MM.1S (cell line): Measurements from ENCODE around the gene SUPT7L.

Experiments
- DNase-seq: peaks from one replicate; pipeline ENCODE4 v3.0.0-alpha.2; 2015
- H2AFZ ChIP-seq: fragments of 300-600 bp; sonication (generic); 2 replicates; pipeline ENCODE4 v1.6.0; 2016; ENCODE audit warnings: antibody characterized with exemption, low read length
- H3F3A ChIP-seq: fragments of 300-600 bp; sonication (generic); 2 replicates; pipeline ENCODE4 v1.6.1; 2016; ENCODE audit warnings: mild to moderate bottlenecking, antibody characterized with exemption, low read length, moderate library complexity, mixed read lengths; ENCODE audit not compliant: insufficient read depth
- H3K27ac ChIP-seq: fragments of 300-600 bp; sonication (generic); 2 replicates; pipeline ENCODE4 v1.5.1; 2016; ENCODE audit warnings: mild to moderate bottlenecking, low read length
- H3K27me3 ChIP-seq: fragments of 300-600 bp; sonication (generic); replicated peaks from 2 replicates; pipeline ENCODE4 v1.6.0; 2016; ENCODE audit warnings: low read length; ENCODE audit not compliant: insufficient read depth
- H3K36me3 ChIP-seq: fragments of 300-600 bp; sonication (generic); replicated peaks from 2 replicates; pipeline ENCODE4 v1.6.1; 2016; ENCODE audit warnings: mild to moderate bottlenecking, low read length, mixed read lengths; ENCODE audit not compliant: insufficient read depth
- H3K4me1 ChIP-seq: fragments of 300-600 bp; sonication (generic); 2 replicates; pipeline ENCODE4 v1.6.1; 2016; ENCODE audit warnings: low read length, mixed read lengths
- H3K4me2 ChIP-seq: fragments of 300-600 bp; sonication (generic); 2 replicates; pipeline ENCODE4 v1.6.0; 2016; ENCODE audit warnings: low read depth, low read length
- H3K4me3 ChIP-seq: fragments of 300-600 bp; sonication (generic); 2 replicates; pipeline ENCODE4 v1.5.1; 2016; ENCODE audit warnings: low read length, mixed read lengths
- H3K79me2 ChIP-seq: fragments of 300-600 bp; sonication (generic); 2 replicates; pipeline ENCODE4 v1.6.1; 2016; ENCODE audit warnings: mixed run types, low read length, mixed read lengths
- H3K9ac ChIP-seq: fragments of 300-600 bp; sonication (generic); 2 replicates; pipeline ENCODE4 v1.6.1; 2016; ENCODE audit warnings: low read length, mixed read lengths
- H3K9me2 ChIP-seq: fragments of 300-600 bp; sonication (generic); replicated peaks from 2 replicates; pipeline ENCODE4 v1.6.1; 2016; ENCODE audit warnings: mild to moderate bottlenecking, low read length, mixed read lengths; ENCODE audit not compliant: insufficient read depth
- H3K9me3 ChIP-seq: fragments of 300-600 bp; sonication (generic); replicated peaks from 2 replicates; pipeline ENCODE4 v1.6.1; 2016; ENCODE audit warnings: mild to moderate bottlenecking, low read length, mixed read lengths; ENCODE audit not compliant: insufficient read depth
- H4K20me1 ChIP-seq: fragments of 300-600 bp; sonication (generic); 2 replicates; pipeline ENCODE4 v1.6.1; 2016; ENCODE audit warnings: mild to moderate bottlenecking, low read length, moderate library complexity, mixed read lengths; ENCODE audit not compliant: insufficient read depth
- EZH2 ChIP-seq: fragments of 300-600 bp; sonication (generic); optimal IDR thresholded peaks from 2 replicates; pipeline ENCODE3; 2017; ENCODE audit warnings: low read depth, mild to moderate bottlenecking, antibody characterized with exemption, low read length, mixed read lengths
- EZH2phosphoT487 ChIP-seq: fragments of 300-600 bp; sonication (generic); IDR thresholded peaks from 2 replicates; pipeline ENCODE4 v1.6.1; 2018; ENCODE audit warnings: antibody characterized with exemption, low read length
- TF ChIP-seq, protein P1 (sequence below): fragments of 300-600 bp; sonication (generic); IDR thresholded peaks from 2 replicates; pipeline ENCODE4 v1.5.1; 2016; ENCODE audit warnings: antibody characterized with exemption, low read length, mixed read lengths

SUPT7L gene

DNA sequence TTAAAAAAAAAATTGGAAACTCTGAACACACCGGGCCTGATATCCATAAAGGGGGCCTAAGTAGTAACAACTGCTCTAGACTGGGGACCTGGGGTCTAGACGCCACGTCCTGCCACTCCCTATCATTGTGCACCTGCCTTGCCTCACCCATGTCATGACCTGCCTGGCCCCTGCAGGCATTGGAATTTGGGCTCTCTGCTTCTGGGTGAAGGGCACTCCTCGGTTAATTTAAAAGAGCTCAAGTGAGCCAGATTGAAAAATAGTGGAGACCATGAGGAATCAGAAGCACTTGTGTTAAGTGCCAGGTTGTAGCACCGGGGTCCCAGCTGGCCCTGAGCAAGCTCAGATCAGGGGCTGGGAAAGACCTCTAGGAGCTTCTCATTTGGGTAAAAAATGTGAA, 48.4 kb upstream of the SUPT7L start:
- Histone ChIP-seq H3K4me3 (no peak overlapping the region), H4K20me1 (no peaks in the 10 kb centered on the region), H3K36me3 (no peaks in the 10 kb centered on the region), H3K9me3 (no peaks in the 10 kb centered on the region), H3F3A (peaks cover 7% of the 10 kb centered on the region; the same call in 1 of the 2 replicates), H3K27ac (no peak overlapping the region), H3K9ac (no peak overlapping the region), H3K27me3 (no peaks in the 10 kb centered on the region), H2AFZ (no peak overlapping the region), H3K9me2 (no peaks in the 10 kb centered on the region), H3K4me2 (no peak overlapping the region), H3K79me2 (no peaks in the 10 kb centered on the region), H3K4me1 (peaks cover 12% of the 10 kb centered on the region)
- TF ChIP-seq EZH2 (no peak), EZH2phosphoT487 (no peak)
- TF ChIP-seq, protein P1, sequence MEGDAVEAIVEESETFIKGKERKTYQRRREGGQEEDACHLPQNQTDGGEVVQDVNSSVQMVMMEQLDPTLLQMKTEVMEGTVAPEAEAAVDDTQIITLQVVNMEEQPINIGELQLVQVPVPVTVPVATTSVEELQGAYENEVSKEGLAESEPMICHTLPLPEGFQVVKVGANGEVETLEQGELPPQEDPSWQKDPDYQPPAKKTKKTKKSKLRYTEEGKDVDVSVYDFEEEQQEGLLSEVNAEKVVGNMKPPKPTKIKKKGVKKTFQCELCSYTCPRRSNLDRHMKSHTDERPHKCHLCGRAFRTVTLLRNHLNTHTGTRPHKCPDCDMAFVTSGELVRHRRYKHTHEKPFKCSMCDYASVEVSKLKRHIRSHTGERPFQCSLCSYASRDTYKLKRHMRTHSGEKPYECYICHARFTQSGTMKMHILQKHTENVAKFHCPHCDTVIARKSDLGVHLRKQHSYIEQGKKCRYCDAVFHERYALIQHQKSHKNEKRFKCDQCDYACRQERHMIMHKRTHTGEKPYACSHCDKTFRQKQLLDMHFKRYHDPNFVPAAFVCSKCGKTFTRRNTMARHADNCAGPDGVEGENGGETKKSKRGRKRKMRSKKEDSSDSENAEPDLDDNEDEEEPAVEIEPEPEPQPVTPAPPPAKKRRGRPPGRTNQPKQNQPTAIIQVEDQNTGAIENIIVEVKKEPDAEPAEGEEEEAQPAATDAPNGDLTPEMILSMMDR = no peak
- DNase-seq = no peak

DNA sequence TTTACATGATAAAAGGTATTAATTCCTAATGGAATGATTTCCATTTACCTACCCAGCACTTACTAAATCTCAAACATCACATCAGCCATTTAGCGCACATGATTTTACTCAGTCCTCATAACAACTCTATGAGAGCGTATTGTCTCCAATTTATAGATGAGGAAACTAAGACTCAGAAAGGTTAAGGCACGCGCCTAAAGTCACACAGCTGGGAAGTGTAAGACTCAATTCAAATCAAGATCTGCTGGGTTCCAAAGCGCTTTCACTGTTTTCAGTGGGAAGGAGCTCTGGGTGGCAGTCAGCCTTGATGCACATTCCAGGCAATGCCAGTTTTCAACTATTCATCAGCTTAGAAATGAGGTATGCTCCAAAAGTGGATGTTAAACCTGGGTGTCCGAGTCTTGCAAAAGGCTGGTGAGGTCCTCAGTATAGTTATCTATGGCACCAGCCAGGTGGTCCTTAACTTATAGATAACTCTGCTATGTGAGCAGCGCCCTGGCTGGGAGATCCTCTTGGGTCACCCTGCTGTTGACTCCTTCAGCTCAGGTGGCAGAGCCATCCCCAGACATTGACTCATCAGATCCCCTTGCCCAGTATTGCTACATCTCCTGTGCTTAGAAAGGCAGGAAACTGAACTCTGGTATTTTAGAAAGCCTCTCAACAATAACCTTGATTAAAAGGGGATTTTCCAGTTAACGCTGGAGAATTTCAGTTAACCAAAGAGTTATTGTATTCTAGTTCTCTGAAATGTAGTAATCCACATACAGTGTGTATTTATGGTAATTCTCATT, 47.4 kb upstream of the SUPT7L start:
- DNase-seq = no peak
- Histone ChIP-seq H4K20me1 (no peaks in the 10 kb centered on the region), H3K4me1 (peaks cover 6% of the 10 kb centered on the region), H3K9ac (no peak overlapping the region), H3F3A (no peaks in the 10 kb centered on the region), H3K9me3 (no peaks in the 10 kb centered on the region), H3K27me3 (no peaks in the 10 kb centered on the region), H3K79me2 (no peaks in the 10 kb centered on the region), H3K27ac (no peak overlapping the region), H3K36me3 (no peaks in the 10 kb centered on the region), H3K4me3 (no peak overlapping the region), H3K9me2 (no peaks in the 10 kb centered on the region), H2AFZ (no peak overlapping the region), H3K4me2 (no peak overlapping the region)
- TF ChIP-seq, protein P1 = no peak
- TF ChIP-seq EZH2 (no peak), EZH2phosphoT487 (no peak)

DNA sequence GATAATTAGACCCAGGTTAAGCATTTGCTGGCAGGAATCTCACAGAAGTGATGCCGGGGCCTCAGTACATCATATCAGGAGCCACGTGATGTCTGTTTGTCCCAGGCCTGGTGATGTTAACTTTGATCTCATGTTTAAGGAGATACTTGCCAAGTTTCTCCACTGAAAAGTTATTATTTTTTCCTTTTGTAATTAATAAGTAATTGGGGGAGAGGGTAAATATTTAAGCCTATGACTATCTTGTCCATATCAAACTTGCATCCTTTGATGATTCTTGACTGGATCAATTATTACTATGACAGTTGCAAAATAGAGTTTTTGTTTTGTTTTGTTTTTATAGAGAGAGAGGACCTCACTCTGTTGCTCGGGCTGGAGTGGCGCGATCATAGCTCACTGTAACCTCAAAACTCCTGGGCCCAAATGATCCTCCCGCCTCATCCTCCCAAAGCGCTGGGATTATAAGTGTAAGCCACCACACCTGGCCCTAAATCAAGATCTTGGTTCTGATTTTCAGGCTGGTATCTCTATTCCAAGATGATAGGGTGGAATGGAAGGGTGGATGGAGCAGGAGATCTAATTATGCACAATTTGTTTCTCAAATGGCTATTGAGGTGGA, 46.7 kb upstream of the SUPT7L start:
- TF ChIP-seq EZH2phosphoT487 (no peak), EZH2 (no peak)
- TF ChIP-seq, protein P1 = no peak
- peaks cover 3% of the 10 kb centered on the region for H3K4me1 ChIP-seq
- H3K27me3 ChIP-seq = no peaks in the 10 kb centered on the region
- no peak for DNase-seq
- no peak overlapping the region for H3K4me3 ChIP-seq
- no peaks in the 10 kb centered on the region for H3K79me2 ChIP-seq
- H3F3A ChIP-seq = no peaks in the 10 kb centered on the region
- no peak overlapping the region for H3K27ac ChIP-seq
- H3K9ac ChIP-seq = no peak overlapping the region
- no peaks in the 10 kb centered on the region for H3K9me3 ChIP-seq
- no peaks in the 10 kb centered on the region for H3K36me3 ChIP-seq
- H3K9me2 ChIP-seq = no peaks in the 10 kb centered on the region
- no peak overlapping the region for H3K4me2 ChIP-seq
- H4K20me1 ChIP-seq = no peaks in the 10 kb centered on the region
- H2AFZ ChIP-seq = no peak overlapping the region
